Measurements from ENCODE around the gene SP4.

GRCh38 chr7:21408481-21408820 lies 19.4 kb upstream of the SP4 start:
- no peak for TF ChIP-seq CTCF (IDR thresholded peaks at IDR 0.05; ENCODE audit: insufficient read depth, low read length, poor library complexity, severe bottlenecking)
- TF ChIP-seq EZH2phosphoT487 (conservative IDR thresholded peaks at IDR 0.05; ENCODE audit: low read length), result no peak
